GM18861 (cell line): ENCODE data around the gene SLC12A7.

Experiments used
- ATAC-seq: cut with Tn5 transposase; IDR thresholded peaks from one replicate; pipeline ENCODE4 v1.9.1; 2021; ENCODE audit not compliant: unreplicated experiment

The SLC12A7 gene

DNA sequence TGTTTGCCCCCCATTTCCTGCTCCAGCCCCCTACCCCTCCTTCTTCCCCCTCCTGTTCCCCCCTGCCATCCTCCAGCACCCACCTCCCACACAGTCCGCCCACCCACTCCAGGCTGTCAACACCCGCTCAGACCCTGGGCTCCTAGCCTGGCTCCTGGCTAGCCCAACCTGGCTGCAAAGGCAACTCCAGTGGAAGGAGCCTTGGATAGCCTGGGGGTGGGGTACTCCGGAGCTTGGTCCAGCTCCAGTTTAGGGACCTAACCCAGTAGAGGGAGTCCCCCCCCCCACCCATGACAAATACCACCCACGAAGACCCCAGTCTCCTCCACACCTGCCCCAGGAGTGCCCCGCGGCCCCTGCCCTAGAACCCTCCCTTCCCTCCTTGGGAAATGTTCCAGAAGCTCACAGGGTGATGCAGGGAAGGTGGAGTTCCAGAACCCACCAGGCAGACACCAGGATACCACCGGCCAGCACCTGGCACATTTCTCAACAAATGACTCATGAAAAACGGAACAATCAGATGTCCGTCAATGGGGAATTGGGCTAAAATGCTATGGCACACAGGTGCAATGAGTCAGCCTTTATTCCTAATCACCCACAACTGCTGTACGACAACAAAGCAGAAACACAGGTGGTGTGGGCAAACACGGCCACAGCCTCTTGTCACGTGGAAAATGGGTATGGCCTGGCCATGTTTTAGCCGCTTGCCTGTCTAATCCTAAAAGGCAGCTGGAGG lies 901 bp upstream of the SLC12A7 start:
- no peak for ATAC-seq

DNA sequence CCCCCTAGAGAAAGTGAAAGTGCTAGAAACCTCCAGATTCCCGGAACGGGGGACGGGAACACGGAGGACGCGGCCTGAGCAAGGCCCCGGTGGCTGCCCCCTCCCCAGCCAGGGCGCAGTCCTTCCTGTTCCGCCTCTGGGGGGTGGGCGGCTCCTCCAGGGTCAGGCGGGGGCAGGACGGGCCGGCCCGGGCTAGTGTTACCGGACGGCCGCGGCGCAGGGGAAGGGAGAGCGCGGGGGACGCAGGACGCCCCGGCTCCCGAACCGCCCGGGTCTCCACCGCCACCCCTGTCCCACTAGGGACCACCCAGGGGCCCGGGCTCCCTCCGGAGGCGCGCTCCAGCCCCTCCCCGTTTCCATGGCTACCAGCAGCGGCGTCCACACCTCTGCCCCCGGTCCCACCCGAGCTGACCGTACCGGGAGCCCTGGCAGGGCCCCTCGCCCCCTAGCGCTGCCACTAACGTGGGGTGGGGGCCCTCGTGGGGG lies 579 bp downstream of the SLC12A7 start:
- peak; percentile 18 for ATAC-seq

DNA sequence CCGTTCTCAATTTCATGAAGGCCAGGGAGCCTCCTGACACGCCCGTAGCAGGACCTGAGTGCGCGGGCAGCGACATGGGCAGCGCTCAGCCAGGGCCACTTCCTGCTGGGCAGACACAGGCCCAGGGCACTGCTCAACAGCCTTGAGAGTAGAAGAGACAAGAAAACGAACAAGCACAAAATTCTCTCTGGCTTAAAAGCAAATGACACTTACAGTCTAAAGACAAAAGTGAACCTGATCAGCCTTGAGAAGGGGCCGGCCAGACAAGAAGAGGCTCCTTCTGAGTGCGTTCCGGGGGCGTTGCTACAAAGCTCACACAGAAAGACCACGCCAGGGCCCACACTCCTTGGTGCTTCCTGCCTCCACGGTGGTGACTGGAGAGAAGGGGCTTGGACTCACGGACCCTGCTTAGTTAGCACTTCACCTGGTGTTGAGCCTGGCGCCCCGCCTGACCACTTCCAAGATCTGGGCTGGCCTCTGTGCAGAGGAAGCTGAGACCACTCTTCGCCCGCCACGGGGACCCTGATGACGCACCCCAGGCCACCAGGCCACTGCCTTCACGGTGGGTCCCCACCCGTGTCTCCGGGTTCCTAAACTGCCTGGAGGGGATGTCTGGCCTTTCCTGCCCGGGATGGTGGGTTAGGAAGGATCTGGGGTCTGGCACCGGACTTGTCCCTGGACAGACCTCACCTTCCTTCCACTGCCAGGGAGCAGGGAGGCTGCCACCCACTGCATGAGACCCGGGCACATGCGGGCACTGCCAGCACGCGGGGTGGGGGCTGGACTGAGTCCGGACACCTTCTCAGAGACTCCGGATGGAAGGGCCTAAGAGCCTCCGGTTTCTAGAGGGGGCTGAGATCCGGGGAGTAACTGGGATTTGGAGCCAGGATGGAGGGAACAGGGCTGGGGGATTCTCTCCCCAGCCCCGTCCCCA lies 1.3 kb downstream of the SLC12A7 start:
- no peak for ATAC-seq

DNA sequence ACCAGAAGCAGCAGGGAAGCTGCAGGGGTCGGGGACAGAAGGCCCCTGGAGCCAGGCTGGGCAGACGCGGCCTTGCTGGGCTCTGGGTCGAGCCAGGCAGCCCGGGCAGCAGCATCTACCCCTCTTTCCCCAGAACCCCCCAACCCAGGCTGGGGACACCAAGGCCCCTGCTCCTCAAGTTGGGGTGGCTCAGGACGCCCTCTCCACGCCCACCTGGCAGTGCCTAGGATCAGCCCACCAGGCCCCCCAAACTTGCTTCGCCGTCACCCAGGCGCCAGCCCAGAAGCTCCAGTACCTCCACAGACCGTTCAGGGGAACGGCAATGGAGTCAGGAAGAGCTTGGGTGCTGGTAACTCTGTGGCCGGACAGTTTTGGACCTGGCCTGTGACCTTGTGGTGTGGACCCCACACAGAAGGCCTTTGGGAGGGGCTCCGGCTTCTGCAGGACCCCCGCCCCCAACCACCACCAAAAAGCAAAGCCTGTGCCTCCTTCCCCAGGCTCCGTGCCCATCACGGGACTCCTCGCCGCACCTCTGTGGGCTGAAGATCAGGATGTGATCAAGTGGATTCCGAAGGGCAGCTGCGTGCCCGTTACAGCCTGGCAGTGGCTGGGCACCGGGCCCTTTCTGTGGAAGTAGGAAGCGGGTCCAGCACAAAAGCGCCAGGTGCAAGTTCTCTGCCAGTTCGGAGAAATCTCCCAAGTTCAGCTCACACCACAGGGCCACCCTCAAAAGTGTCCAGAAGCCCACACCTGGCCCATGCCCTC lies 2.1 kb downstream of the SLC12A7 start:
- no peak for ATAC-seq

DNA sequence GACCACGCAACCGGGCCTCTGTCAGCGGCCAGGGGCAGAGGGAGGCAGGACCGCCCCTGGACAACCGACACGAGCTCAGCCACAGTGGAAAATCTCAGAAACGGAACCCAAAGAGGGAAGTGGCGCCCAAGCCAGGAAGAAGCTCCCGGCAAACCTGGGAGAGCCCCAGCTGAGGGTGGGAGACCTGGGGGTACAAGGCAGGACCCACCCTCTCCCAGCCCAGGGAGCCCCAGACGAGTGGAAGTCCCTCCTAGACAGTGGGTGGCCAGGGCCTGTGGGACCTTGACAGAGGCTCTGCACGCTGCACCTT lies 3.0 kb downstream of the SLC12A7 start:
- ATAC-seq = no peak

DNA sequence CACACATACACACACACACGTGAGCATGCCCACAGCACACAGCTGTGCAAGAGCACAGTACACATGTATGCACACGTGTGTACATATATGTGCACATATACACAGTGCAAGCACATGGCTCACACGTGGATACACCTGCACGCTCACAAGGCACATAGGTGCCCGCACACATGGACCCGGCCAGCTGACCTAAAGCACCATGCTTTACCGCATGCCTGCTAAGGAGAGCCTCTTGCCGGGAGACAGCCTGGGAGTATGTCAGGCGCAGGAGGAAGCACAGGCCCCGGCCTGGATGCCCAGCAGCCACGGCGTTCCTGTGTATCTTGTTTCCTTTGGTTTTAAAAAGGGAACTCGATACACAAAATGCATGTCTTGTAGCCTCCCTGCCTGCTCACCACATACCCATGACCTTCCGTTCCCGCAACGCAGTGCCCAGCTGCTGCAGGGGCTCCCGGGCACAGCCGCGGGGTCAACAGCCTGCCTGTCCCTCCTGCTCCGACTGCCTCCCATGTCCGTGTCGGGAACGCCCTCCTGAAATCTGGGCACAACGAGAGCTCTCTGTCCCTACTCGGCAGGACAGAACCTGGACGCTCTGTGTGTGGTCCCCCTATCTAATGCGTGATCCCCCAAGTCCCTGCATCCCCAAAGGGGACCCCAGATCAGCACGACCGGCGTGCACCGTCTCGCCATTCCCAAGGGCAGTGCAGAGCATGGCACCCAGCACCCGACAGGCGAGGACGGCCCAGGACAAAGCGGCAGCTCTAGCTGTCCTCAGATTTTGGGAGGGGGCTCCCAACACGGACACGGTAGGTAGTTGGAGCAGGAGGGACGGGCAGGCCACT lies 3.6 kb downstream of the SLC12A7 start:
- ATAC-seq = no peak

DNA sequence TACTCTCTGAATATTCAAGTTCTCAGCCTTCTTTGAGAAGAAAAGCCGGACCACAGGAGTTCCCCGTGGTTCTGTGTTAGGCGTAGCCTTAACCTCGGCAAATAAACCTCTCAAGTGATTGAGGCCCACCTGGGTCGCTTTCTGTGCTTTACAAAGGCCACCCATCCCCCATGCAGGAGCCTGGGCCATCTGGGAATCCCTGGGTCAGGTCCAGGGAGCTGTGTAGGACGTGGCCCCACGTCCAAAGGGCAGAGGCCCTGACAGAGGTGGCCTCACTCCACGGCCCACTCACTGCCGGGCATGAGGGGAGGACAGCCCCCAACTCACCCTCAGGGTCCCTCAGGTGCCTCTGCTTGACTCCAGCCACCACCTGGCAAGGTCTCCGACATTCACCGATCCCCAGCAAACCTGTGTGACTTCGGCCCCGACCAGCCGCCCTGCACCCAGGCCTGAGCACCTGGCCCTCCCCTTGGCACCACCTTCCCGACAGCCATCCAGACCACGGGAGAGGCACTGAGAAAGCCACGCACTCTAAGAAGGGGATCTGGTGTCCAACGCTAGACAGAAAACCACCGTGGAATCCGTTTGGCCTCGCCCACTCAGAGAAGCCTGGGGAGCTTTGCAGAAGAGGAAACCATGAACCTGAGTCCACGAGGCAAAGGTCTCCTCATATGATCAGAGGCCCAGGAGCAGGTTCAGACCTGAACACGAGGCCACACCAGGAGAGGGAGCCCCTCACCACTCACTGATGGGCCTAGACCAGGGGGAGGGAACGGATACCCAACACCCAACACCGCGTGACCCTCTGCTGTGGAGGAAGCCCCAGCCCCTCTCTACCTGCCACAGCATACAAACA lies 4.5 kb downstream of the SLC12A7 start:
- ATAC-seq = no peak

DNA sequence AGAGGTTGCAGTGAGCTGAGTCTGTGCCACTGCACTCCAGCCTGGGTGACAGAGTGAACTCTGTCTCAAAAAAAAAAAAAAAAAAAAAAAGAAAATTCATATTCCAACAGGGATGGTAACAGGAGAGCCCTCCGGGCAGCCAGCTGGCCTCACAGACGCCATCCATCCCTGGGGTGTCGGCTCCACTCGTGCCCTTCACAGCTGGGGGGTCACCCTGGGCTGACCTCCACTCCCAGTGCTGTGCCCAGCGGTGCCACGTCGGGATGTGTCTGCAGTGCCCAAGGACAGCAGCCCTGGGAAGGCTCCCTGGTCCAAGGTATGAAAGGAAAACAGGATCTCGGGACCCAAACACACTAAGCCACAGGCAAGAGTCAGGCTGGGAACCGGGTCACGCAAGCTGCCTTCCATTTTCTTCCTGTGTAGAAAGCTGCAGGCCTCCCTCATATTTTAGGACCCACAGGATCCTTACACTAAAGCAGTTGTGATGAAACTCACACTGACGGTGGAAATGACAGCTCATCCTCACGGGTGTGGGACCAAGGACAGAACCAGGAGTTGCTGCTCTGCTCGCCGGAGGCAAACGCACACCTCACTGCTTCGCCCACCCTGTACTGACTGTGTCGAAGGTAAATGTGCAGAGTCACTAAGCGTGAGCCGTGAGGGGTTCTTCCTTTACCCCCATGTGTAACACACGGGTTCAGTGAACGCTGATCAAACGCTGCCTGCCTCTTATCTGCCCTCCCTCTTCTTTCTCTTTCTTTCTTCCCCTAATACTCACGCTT lies 5.3 kb downstream of the SLC12A7 start:
- no peak for ATAC-seq

DNA sequence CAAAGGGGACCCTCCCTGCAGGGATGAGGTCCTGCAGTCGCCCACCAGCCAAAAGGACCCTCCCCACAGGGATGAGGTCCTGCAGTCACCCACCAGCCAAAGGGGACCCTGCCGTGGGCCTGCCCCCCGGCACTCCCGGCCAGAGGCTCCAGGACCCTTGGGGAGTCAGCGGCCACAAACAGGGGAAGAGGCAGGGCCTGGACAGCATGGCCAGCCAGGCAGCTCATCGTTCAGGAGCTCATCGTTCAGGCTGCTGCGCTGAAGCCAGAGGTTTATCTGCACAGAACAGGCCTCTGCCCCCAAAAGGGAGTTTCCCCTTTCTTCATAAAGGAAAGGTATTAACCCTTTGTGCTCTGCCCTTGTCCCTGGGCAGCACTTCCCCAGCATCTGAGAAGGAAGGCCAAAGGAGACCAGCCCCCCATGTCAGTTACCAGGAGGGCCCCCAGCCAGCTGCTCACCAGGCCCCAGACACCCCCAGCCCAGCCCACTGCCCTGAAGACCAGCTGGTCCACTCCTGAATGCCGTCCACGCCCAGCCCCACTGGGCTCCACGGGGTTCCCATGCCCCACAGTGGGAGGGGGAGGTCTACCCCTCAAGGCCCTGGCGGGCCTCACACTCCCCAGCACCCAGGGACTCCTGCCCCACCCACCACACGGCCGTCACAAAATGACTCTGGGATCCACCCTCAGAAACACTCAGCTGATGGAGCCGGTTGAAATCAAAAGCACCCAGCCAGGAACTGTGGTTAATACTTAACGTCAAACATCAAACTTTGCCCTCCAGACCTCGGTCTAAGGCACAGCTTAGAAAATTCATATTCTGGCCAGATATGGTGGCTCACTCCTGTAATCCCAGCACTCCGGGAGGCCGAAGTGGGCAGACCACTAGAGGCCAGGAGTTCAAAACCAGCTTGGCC lies 6.3 kb downstream of the SLC12A7 start:
- peak; percentile 47 for ATAC-seq

DNA sequence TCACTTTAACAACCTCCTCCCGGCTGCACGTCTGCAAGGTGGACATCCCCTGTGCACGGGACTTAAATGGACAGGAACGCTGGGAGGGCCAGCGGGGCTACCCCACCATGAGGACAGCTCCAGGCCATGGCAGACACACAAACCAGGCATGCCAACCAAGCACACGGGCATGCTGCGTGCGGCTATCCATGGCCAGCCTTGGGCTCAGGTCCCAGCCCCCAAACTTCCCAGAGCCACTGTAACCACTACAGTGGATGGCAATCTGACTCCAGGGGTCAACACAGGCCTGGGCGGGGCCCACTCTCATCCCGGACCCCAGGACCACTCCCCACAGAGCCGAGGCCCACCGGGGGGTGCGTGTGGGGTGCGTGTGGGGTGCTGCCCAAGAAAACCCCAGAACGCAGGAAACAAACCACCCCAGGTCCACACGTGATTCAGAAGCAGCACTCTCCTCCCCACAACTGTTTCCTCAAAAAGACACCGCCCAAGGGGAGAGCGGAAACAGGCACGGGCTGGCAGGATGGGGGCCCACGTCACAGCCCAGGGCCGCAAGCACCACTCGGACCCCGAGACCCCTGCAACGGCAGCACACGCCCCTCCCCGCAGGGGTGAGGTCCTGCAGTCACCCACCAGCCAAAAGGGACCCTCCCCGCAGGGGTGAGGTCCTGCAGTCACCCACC lies 7.4 kb downstream of the SLC12A7 start:
- ATAC-seq = no peak

DNA sequence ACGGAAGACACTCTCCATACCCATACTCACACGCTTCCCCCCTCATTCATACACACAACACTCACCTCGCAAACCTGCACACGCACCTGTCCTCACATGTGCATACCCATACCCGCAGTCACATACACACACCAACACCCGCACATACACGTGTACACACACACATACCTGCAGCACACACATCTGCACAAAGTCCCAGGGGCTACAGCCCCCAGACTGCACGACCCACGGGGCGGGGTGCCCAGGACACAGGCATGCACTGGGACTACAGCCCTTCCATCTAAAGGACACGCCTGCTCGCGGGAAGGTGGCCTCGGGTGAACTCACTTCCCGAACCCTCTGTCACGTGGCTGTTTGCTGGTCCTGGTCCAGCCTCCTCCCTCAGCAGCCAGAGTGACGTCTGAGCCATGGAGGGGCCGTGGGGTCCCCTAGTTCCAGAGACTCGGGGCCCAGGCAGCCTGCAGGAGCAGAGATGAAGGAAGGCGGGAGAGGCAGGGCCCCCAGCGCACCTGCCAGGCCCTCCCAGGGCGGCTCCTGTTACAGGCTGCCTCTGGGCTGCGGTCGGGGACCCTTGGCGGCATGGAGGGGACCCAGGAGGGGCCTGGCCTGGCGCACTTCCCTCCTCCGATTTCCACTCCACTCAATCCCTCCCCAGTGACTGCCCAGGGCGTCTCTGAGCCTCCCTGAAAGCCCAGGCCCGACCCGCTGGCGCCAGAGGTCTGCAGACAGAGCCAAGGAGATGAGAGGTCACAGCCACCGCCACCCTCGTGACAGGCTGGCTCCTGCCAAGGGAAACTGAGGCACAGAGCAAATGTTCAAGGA lies 8.1 kb downstream of the SLC12A7 start:
- no peak for ATAC-seq

DNA sequence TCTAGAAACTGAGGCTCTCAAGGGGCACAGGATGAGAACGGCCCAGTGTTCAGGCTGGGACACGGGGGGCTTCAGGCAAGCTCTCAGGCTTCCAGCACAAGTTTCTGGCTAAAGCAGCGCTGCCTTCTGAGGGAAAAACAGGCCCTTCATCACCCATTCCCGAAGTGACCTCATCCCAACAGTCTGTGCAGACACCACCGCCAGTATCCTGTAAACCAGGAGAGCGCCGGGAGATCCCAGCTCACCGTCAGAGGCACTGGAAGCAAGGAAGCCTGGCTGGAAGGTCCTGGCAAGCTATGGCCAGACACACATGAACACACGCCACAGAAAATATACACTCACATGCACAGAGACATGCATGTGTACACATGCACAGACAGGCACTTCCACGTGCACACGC lies 8.8 kb downstream of the SLC12A7 start:
- no peak for ATAC-seq

DNA sequence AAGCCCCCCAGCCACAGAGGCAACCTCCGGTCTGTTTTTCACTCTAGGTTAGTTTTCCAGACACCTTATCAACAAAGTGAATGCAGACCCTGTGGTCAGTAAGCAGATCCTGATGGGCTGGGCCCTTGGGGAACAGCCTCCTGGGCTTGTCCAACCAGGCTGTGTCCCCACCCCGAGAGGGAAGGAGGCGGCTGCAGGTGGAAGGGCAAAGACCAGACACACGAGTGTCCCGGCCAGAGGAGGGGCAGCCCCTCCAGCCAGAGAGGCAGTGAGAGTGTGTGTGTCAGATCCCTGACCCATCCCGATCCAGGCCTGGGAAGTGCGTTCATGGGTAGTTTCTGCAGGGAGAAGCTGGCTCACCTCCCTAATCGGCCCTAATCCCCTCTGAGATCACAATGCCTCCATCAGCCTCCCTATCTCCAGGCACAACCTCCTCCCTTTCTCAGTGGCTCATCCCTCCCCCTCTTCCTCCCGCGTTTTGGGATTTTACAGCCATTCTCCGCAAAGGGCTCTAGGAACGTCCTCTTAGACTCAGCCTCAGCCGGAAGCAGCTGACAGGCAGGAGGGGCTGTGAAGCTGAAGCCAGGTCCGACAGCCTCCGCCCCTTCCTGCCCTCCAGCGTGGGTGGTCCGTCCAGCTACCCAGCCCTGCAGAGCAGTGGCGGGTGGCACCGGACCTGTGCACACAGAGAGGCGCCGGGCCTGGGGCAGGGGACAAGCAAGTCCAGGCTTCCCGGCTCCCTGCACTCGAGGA lies 9.7 kb downstream of the SLC12A7 start:
- ATAC-seq = no peak

DNA sequence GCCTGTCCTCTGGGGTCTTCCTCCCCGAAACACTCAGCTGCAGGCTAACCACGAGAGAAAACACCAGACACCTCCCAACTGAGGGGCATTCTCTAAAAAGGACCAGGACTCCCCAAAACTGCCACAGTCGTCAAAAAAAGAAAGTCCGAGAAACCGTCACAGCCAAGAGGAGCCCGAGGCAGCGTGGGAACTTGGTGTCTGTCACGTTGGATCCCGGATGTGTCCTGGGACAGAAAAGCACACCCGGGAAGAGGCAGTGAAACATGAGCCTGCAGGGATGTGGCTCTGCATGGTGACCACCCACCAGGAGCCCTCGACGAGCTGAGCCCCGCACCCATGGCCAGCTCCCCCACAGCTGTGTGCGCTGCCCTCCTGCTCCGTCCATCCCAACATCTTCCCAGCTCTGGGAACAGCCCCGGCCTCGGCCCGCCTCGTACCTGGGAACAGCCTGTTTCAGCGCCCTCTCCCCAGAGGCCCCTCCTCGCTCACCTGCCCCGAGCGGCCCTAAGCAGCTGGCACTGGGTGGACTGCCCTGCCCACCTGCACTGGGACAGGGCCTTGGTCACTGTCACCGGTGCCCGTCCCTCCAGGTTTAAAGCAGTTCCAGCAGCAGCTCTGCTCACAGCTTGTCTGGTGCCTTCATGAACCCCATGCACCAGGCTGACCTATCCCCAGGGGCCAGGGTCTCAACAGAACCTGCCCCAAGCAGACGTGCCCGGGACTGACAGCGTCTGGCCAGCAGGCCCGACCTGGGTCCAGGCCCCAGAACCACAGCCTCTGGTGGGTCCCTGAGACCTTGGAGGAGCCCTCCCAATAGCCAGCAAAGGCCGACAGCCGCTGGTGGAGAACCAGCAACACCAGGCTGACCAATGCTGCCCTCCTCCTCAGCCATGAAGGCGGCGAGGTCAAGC lies 10.9 kb downstream of the SLC12A7 start:
- ATAC-seq = no peak
